GM23338 (cell line): Measurements from ENCODE around the gene GPR37L1. TPM values are rescaled to one million over a fixed set of nuclear protein-coding genes. Genes with fewer than 3 reads are reported as not detected.

Experiments
- ATAC-seq: fragments of 200-7000 bp; cut with Tn5 transposase; 3 replicates; pipeline ENCODE4 v1.9.1; 2020
- DNase-seq: peaks from one replicate; pipeline ENCODE4 v3.0.0-alpha.2; 2015; ENCODE audit warnings: low spot score
- H2AFZ ChIP-seq: fragments of 200-600 bp; sonication (generic); 2 replicates; pipeline ENCODE4 v1.8.0; 2016; ENCODE audit warnings: antibody characterized with exemption, mild to moderate bottlenecking, moderate library complexity
- H3F3A ChIP-seq: fragments of 200-600 bp; sonication (generic); replicated peaks from 2 replicates; pipeline ENCODE4 v1.8.0; 2017; ENCODE audit warnings: antibody characterized with exemption, mixed run types, low read depth
- H3K27ac ChIP-seq: fragments of 200-600 bp; sonication (generic); 2 replicates; pipeline ENCODE4 v1.6.1; 2016; ENCODE audit warnings: low read depth
- H3K27me3 ChIP-seq: fragments of 200-600 bp; sonication (generic); 2 replicates; pipeline ENCODE4 v1.8.0; 2016; ENCODE audit warnings: mild to moderate bottlenecking, mixed run types, moderate library complexity; ENCODE audit not compliant: insufficient read depth
- H3K36me3 ChIP-seq: fragments of 200-600 bp; sonication (generic); 2 replicates; pipeline ENCODE4 v1.8.0; 2016; ENCODE audit warnings: mild to moderate bottlenecking; ENCODE audit not compliant: insufficient read depth
- H3K4me1 ChIP-seq: fragments of 200-600 bp; sonication (generic); 2 replicates; pipeline ENCODE4 v1.8.0; 2016; ENCODE audit warnings: mild to moderate bottlenecking, moderate library complexity; ENCODE audit not compliant: insufficient read depth
- H3K4me2 ChIP-seq: fragments of 200-600 bp; sonication (generic); 2 replicates; pipeline ENCODE4 v1.7.1; 2017; ENCODE audit warnings: mixed run types
- H3K4me3 ChIP-seq: fragments of 200-600 bp; sonication (generic); 2 replicates; pipeline ENCODE4 v1.6.1; 2016; ENCODE audit warnings: mixed run types
- H3K79me2 ChIP-seq: fragments of 200-600 bp; sonication (generic); replicated peaks from 2 replicates; pipeline ENCODE4 v1.8.0; 2017; ENCODE audit warnings: mild to moderate bottlenecking; ENCODE audit not compliant: insufficient read depth
- H3K9me2 ChIP-seq: fragments of 200-600 bp; sonication (generic); 2 replicates; pipeline ENCODE4 v1.8.0; 2017; ENCODE audit not compliant: insufficient read depth
- H4K20me1 ChIP-seq: fragments of 200-600 bp; sonication (generic); replicated peaks from 2 replicates; pipeline ENCODE4 v1.8.0; 2017; ENCODE audit warnings: mild to moderate bottlenecking; ENCODE audit not compliant: insufficient read depth
- H3K27ac Mint-ChIP-seq: 2 replicates; pipeline ENCODE4 v1.8.0; 2020; ENCODE audit warnings: inconsistent platforms, mild to moderate bottlenecking, moderate library complexity, mixed read lengths
- H3K27me3 Mint-ChIP-seq: 3 replicates; pipeline ENCODE4 v1.8.0; 2022; ENCODE audit warnings: low read depth, mild to moderate bottlenecking, moderate library complexity, mixed read lengths, inconsistent platforms; ENCODE audit not compliant: insufficient read depth, poor library complexity
- H3K36me3 Mint-ChIP-seq: 3 replicates; pipeline ENCODE4 v1.8.0; 2021; ENCODE audit warnings: low read depth, mild to moderate bottlenecking, inconsistent platforms, moderate library complexity, mixed read lengths
- H3K4me1 Mint-ChIP-seq: 3 replicates; pipeline ENCODE4 v1.8.0; 2020; ENCODE audit warnings: mild to moderate bottlenecking, inconsistent platforms, mixed read lengths
- H3K4me3 Mint-ChIP-seq: 3 replicates; pipeline ENCODE4 v1.8.0; 2021; ENCODE audit warnings: moderate library complexity, mild to moderate bottlenecking, inconsistent platforms, mixed read lengths
- H3K9me3 Mint-ChIP-seq: 3 replicates; pipeline ENCODE4 v1.8.0; 2020; ENCODE audit warnings: moderate library complexity, mild to moderate bottlenecking, inconsistent platforms, mixed read lengths
- CREB1 ChIP-seq: fragments of 250-450 bp; sonication (Bioruptor Pico); IDR thresholded peaks from 2 replicates; pipeline ENCODE4 v1.5.0; 2020; ENCODE audit warnings: low read depth, mild to moderate bottlenecking, moderate library complexity
- CTCF ChIP-seq, 2 experiments: fragments of 200-600 bp in 1 of 2; sonication (generic) in 1 of 2; conservative IDR thresholded peaks; 2 replicates each; pipeline versions ENCODE4 v1.5.1 to v1.6.1; 2016 to 2017; ENCODE audit warnings: antibody characterized with exemption in 2 of 2, low read depth in 2 of 2, mild to moderate bottlenecking in 2 of 2, moderate library complexity in 1 of 2
- ETS1 ChIP-seq: IDR thresholded peaks from 2 replicates; pipeline ENCODE4 v1.6.1; 2016; ENCODE audit warnings: antibody characterized with exemption
- EZH2 ChIP-seq: fragments of 200-600 bp; sonication (generic); IDR thresholded peaks from one replicate; pipeline ENCODE4 v1.8.0; 2017; ENCODE audit warnings: antibody characterized with exemption, mild to moderate bottlenecking, low read depth; ENCODE audit not compliant: unreplicated experiment
- EZH2phosphoT487 ChIP-seq: fragments of 200-600 bp; sonication (generic); IDR thresholded peaks from one replicate; pipeline ENCODE4 v1.8.1; 2018; ENCODE audit warnings: antibody characterized with exemption; ENCODE audit not compliant: unreplicated experiment
- JUNB ChIP-seq: IDR thresholded peaks from one replicate; pipeline ENCODE4 v1.6.1; 2016; ENCODE audit warnings: antibody characterized with exemption; ENCODE audit not compliant: unreplicated experiment
- NANOG ChIP-seq: IDR thresholded peaks from 2 replicates; pipeline ENCODE4 v1.6.1; 2016; ENCODE audit warnings: antibody characterized with exemption, borderline replicate concordance
- POLR2AphosphoS5 ChIP-seq: IDR thresholded peaks from 2 replicates; pipeline ENCODE4 v1.6.1; 2016; ENCODE audit warnings: antibody characterized with exemption, low read depth
- REST ChIP-seq: IDR thresholded peaks from one replicate; pipeline ENCODE4 v1.6.1; 2018; ENCODE audit warnings: antibody characterized with exemption; ENCODE audit not compliant: unreplicated experiment
- STAT1 ChIP-seq: IDR thresholded peaks from one replicate; pipeline ENCODE4 v1.6.1; 2016; ENCODE audit warnings: antibody characterized with exemption; ENCODE audit not compliant: unreplicated experiment
- ZNF114 ChIP-seq: fragments of 250-450 bp; sonication (Bioruptor Pico); IDR thresholded peaks from 2 replicates; pipeline ENCODE4 v1.5.0; 2020; ENCODE audit warnings: mild to moderate bottlenecking, moderate library complexity
- ZNF331 ChIP-seq: fragments of 250-450 bp; sonication (Bioruptor Pico); IDR thresholded peaks from 2 replicates; pipeline ENCODE4 v1.5.0; 2020; ENCODE audit warnings: low read depth, mild to moderate bottlenecking, moderate library complexity
- ZNF462 ChIP-seq: fragments of 250-450 bp; sonication (Bioruptor Pico); IDR thresholded peaks from 2 replicates; pipeline ENCODE4 v1.5.0; 2020; ENCODE audit warnings: mild to moderate bottlenecking, moderate library complexity
- polyA plus RNA-seq: library from polyadenylated mRNA; unstranded; fragments of >200 nt; fragmentation: Nextera tagmentation; extraction: Ambion mirVana; gene quantifications from 2 replicates; pipeline ENCODE4 v1.2.1, GENCODE V29; 2016
- total RNA-seq: library from RNA; depleted of rRNA; stranded (reverse); fragments of >200 nt; shearing (Covaris generic); gene quantifications from 2 replicates; pipeline ENCODE4 v1.2.3, GENCODE V29; 2014

GPR37L1 gene
- total and polyA plus RNA-seq, 2 experiments from 2014 or later, result 0.08 to 0.21 TPM

GRCh38 chr1:202116287-202116686, 6.4 kb upstream of the GPR37L1 start:
- Histone ChIP-seq H3F3A (no peaks in the 10 kb centered on the region), H3K36me3 (no peaks in the 10 kb centered on the region), H3K79me2 (no peaks in the 10 kb centered on the region), H3K9me2 (no peaks in the 10 kb centered on the region), H2AFZ (no peak overlapping the region), H3K4me3 (no peak overlapping the region), H3K27ac (no peak overlapping the region), H4K20me1 (no peaks in the 10 kb centered on the region), H3K4me1 (peaks cover 10% of the 10 kb centered on the region; the same call in 1 of the 2 replicates), H3K4me2 (no peak overlapping the region), H3K27me3 (no peaks in the 10 kb centered on the region)
- H3K27ac Mint-ChIP-seq, result no peak overlapping the region
- H3K27me3 Mint-ChIP-seq, result peaks cover 9% of the 10 kb centered on the region
- DNase-seq (no peak), ATAC-seq (no peak)
- no peaks in the 10 kb centered on the region for H3K9me3 Mint-ChIP-seq
- TF ChIP-seq REST, result no peak
- TF ChIP-seq CTCF (conservative IDR thresholded peaks at IDR 0.05; ENCODE audit: low read depth in 2 of 2), result no peak
- no peak for TF ChIP-seq STAT1
- TF ChIP-seq ZNF114, result no peak
- no peak for TF ChIP-seq CREB1 (CRISPR knock-in tag)
- no peak for TF ChIP-seq EZH2
- TF ChIP-seq POLR2AphosphoS5, result no peak
- TF ChIP-seq JUNB, result no peak
- TF ChIP-seq NANOG, result no peak
- TF ChIP-seq ZNF462 (CRISPR knock-in tag), result no peak
- TF ChIP-seq ZNF331 (CRISPR knock-in tag), result no peak
- TF ChIP-seq EZH2phosphoT487, result no peak
- TF ChIP-seq ETS1, result no peak
- H3K4me1 Mint-ChIP-seq, result peaks cover 21% of the 10 kb centered on the region
- no peaks in the 10 kb centered on the region; the same call in 2 of the 3 replicates for H3K36me3 Mint-ChIP-seq
- H3K4me3 Mint-ChIP-seq, result no peak overlapping the region
